NCI-H2081 (cell line): ENCODE measurements around the gene SFTPA2.
"Not testable (repeated sequence)": the region's sequence is repeated elsewhere in the genome, so short reads cannot be mapped to it uniquely, and the experiment has no call there.

Experiments used
- DNase-seq, 2 experiments: peaks; one replicate each; lab custom pipeline; 2025; lab: John Stamatoyannopoulos, UW

The SFTPA2 gene

DNA sequence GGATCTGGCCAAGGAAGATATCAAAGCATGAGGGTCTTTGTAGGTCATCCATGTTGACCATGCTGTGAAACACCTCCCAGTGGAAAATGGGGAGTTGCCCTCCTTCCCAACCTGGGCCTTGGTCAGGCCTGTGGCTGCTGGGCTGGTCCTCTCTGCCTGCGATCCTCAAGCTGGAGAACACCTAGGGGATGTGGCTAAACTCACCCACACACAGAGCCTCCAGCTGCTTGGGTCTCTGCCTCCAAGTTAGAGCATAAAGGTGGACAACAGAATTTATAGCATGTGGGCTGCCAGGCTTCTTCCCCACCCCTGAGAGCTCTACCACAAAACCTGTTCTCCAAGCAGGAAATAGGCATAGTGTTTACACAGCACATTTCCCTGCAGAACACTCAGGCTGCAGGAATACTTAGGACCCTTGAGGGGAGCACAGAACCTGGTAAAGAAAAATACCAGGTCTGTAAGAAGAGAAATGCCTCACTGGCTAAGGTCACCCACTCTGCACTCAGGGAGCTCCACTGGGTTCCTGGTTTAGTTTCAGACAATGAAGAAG is at the start of gene SFTPA2:
Gene SFTPA2, minus strand, starts transcription at position 248 of the 550 bp plus-strand sequence. CDS start 924 bp downstream, outside the sequence.
- no peak for DNase-seq

DNA sequence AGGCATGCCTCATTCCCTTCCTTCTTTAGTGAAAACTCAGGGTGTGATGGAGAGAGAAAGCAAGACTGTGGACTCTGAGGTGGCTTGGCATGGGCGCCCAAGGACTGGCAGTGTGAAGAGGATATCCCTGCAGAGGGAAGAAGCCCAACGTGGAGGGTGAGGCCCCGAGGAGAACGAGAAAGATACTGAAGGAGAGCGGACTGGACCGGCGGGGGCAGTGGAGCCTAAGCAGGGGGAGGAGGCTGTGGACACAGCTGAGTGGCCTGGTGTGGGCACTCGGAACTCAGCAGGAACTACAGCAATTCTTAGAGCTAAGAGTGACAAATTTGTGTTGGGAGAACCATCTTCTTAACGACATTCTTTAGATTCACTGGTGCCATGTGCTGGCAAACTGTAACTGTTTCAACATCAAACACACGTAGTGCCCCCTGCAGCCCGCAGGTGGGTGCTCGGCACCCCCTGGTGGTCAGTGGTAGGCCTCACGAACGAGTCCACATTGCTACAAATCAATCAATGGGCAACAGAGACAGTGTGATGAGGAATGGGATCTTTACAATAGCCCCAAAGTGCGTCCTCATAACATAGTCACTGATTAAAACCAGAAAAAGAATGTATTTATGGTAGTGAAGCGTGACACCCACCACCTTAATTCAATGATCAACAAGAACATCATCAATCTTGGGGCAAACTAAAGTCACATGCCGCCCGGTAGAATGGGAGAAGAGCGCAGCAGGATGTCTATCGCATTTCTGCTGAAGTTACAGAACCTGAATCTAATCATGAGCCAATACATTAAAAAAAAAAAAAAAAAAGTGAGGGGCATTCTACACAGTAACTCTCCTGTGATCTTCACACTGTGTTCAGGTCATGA is 48.5 kb upstream of the SFTPA2 start:
- peak in 1 of 2 experiments; percentile 17 for DNase-seq

DNA sequence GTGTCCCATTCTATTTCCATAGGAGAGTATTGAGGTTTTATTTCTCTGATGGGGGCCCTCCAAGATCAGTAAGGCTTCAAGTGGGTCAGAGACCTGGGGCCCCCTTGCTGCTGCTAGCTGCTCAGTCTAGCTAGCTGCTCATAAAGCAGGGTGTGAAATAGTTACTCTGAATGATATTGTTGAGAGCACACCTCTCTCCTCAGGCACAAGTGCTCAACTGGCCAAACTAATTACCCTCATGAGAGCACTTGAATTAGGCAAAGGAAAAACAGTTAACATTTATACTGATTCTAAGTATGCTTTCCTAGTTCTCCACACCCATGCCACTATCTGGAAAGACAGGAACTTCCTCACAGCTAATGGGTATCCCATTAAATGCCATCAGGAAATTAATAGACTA is 45.1 kb upstream of the SFTPA2 start:
- no peak for DNase-seq

DNA sequence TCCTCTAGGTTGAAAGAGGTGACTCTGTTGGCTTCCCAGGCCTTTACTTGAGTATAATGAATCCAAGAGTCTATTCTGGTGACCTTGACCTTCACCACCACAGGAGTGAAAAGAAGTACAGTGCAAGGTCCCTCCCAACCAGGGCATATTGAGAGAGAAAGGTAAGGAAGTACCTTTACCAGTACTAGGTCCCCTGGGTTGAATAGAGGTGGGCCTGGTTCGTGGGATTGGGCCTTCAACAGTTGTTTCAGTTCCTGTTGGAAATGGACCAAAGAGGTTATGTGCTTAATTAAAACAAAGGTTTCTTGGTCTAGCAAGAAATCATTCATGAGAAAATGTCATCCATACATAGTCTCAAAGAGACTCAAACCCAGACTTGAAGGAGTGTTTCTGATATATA is 44.1 kb upstream of the SFTPA2 start:
- DNase-seq: no peak

DNA sequence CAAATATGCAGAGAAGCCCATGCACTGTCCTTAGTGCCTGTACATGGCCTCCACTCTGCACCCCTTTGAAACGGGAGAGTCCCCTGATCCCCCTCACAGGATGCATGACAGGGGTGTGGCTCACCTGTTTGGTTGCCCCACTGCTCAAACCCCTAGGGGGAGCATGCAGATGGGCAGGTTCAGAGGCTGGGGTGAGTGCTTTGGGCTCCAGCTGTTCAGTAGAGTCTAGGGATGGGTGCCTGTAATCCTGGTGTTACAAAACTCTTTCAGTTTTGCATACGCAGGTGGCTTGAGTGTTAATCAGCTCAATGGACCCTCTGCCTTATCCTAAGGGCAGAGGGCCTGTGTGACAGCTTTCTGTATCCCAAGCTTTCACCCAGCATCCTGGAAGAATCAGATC is 42.7 kb upstream of the SFTPA2 start:
- DNase-seq: no peak

DNA sequence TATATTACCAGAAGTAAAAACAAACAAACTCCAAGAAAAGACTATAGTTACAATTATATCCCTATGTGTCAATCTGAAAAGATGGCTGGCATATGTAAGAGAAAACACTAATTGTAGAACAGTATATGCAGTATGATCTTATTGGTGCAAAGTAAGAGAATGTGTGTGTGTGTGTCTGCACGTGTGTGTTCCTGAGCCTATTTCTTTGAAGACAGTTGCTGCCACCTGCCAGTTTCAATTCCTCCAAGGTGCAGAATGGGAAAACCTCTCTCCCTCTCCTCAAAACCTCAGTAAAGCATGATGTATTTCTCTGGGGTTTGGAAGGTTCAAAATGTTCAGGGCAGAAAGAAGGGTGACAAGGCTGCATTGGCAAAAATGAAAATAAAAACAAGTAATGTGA is 41.7 kb upstream of the SFTPA2 start:
- DNase-seq: no peak

DNA sequence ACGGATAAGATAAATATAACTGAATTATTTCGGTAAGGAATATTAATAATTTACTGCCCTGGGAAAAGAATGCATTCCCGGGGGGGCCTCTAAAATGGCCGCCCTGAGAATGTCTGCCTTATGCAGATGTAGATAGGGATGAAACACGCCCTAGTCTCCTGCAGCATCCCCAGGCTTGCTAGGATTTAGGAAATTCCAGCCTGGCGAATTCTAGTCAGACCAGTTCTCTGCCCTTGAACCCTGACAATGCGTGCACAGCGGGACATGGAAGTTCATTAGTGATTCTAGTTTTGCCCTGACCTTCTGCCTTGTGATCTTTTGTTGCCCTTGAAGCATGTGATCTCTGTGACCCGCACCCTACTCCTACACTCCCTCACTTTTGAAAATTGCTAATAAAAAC is 39.4 kb upstream of the SFTPA2 start:
- DNase-seq: not testable (repeated sequence)

DNA sequence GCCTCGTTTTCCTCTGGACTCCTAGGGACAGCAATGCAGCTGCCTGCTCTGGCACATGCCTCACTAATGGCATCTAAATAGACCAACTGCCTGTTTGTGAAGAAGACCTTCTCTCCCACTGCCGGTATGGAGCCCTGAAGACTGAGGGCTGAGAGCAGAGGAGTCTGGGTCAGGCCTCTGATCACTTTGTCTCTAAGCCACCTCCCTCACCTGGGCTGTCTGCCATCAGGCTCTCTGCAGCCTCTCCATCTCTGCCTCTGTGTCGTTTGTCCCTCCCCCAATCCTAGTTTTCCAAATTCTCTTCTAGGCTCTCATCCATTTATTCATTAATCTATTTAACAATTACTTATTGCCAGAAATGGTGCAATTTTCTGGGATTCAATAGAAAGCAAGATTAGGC is 35.3 kb upstream of the SFTPA2 start:
- DNase-seq: no peak

DNA sequence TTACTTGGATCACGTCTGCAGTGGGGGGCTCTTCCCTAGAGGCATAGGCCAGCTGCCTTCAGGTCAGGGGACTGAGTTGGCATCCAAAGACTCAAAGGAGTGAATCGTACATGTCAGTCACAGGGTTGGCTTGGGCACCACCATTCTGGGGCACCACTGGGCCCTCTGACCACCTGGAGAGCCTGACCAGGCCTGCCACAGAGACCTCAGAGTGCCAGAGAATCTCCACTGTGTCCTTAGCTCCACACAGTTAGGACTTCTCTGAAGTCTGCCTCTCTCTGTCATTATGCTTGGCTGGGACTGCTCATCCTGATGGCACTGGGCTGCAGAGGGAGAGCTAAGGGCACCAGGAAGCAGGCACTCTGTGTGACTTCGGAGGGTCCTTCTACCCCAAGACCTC is 34.4 kb upstream of the SFTPA2 start:
- DNase-seq: not testable (repeated sequence)

DNA sequence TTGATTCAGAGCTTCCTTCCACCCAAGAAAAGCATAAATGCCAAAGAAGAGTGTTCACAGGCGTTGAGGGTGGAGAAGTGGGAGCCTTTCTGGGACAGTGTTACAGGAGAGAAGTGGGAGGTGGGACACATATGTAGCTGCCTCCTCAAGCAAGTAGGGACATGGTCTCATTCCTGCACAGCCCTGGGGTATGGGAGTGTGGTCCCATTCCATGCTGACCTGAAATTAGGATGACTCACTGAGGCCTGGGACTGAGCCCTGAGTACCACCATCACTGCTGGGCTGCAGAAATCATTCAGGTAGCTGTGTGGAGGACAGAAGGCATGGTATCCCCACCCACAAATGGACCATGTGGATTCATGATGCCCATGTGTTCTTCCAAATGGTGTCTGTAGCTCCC is 33.2 kb upstream of the SFTPA2 start:
- no peak for DNase-seq

DNA sequence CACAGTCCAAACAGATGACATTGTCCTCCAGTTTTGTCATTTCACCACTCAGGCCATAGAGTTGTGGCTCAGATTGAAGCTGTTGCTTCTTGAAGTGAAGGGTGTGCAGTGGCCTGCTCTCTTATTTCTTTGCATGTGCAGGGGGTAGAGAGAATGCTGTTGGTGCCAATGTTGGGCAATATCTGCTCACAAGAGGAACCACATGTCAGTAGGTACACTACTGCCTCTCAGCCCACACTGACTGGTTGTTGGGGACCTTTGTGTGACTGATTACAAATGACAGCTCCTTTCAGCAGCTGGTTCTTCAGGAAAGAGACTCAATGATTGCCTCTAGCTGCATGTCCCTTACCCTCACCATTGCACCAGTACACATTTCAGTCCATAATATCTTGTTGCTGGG is 28.6 kb upstream of the SFTPA2 start:
- DNase-seq: no peak

DNA sequence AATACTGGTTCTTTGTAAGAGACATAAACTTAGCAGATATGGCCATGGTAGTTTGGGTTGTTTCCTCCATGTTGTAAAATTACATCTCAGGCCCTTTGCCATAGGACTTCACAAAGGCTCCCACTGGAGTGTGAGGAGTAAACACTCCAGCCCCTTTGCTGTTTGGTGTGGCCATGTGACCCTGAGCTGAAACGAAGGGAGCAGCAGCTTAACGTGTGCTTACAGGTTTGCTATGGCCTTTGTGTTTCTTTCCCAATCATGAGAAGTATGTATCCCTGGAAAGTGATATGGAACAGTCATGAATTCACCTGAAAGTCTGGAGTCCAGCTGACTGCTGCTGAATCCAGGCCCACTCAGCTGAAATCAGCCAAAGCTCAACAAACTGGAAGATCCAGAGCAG is 26.7 kb upstream of the SFTPA2 start:
- DNase-seq: no peak

DNA sequence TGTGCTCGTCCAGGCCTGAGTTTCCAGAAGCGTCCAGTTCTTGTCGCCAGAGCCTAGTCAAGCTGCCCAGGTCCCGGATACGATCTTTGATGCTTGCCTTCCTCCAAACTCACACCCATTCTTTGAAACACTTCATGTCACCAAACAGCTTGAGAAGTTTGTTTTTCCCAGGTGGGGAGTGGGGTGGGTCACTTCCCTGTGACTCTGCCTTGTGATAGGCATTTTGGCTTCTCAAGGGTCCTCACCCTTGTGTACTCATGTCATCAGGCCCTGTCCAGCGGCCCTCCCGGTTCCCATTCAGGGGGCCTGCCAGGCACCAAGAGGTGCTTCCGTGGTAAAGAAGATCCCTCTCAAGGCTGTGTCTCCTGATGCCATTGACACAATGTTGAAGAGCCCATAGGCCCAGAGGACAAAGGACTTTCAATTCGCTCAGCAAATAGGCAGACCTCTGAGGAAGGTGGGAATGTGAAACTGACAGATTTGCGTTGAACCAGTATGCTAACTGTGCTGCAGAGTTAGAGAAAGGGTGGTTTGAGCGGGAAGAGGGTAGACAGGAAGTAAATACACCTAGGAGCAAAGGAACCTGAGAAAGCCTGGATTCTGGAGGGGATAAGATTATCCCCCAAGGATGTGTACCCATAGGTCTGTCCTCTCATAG is 25.8 kb upstream of the SFTPA2 start:
- DNase-seq: no peak

DNA sequence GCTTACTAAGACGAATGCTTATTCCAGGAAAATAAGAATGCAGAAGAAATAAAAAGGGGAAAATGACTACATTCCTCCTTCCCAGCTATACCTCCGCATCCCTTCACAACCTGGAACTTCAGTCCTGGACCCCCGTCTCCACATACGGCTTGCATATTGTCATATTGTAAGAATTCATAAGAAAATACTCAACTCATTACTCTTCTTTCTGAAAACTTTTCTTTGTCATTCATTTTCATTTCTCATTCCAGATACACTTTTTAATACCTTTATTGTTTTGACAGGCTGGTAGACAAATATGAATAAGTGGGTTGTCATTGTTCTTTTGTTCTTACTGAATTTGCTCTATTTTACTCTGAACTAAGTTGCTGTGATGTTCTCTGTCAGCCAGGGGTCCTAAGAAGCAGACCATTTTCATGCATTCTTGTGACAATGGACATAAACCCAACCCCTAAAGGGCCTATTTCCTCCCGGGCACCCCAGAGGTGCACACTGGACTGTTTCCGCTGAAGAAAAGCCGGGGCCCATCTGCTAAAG is 23.3 kb upstream of the SFTPA2 start:
- no peak for DNase-seq

DNA sequence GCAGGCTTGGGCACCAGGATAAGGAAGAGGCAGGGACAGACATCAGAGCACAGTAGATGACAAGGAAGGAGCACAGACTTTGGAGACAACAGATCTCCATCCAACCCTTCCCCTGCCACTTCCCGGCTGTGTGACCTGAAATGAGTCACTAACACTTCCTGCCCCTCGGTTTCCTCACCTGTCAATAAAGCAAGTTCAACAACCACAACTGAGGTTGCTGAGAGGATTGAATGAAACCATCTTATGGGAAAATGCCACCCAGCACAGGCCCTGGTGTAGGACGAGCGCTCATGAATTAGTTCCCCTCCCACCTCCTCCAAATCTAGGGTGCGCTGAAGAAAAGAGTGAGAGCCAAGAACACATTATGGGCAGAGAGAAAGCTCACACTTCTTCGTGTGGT is 22.7 kb upstream of the SFTPA2 start:
- not testable (repeated sequence) for DNase-seq

DNA sequence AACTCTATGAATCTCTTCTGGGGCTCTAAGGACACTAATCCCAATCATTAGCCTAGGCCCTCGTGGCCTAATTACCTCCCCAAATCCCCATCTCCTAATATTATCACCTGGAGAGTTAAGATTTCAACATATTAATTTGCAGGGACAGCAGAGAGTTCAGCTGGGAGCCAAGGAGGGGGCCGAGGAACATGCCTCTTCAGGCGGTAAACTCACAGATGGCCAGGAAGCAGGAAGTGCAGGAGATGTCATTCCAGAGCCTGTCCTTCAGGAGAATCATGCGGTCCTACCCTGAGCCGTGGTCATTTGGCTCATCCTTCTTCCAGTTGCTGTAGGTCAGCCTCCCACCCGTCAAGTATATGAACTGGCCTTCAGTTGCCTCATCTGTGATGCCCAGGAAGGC is 21.9 kb upstream of the SFTPA2 start:
- no peak for DNase-seq

DNA sequence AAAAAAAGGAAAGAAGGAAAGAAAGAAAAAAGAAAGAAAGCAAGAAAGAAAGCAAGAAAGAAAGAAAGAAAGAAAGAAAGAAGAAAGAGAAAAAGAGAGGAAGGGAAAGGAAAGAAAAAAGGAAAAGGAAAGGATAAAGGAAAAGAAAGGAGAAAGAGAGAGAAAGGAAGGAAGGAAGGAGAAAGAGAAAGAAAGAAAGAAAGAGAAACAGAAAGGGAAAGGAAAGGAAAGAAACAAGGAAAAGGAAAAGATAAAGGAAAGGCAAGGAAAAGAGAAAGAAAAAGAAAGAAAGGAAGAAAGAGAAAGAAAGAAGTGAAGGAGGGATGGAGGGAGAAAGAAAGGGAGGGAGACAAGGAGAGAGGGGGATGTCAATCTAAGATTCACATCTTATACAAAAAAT is 20.8 kb upstream of the SFTPA2 start:
- DNase-seq: no peak

DNA sequence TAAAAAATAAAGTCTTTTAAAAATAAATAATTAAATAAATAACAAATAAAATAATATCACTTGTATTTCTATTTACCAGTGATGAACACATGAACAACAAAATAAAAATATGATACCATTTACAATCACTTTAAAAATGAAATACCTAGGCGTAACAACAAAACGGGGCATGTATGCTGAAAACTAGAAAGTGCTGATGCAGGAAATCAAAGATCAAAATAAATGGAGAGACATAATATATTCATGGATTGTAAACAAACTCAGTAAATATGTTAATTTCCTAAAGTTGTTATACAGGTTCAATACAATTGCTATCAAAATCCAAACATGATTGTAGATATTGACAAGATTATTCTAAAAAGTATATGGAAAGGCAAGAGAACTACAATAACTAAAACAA is 19.2 kb upstream of the SFTPA2 start:
- no peak for DNase-seq

DNA sequence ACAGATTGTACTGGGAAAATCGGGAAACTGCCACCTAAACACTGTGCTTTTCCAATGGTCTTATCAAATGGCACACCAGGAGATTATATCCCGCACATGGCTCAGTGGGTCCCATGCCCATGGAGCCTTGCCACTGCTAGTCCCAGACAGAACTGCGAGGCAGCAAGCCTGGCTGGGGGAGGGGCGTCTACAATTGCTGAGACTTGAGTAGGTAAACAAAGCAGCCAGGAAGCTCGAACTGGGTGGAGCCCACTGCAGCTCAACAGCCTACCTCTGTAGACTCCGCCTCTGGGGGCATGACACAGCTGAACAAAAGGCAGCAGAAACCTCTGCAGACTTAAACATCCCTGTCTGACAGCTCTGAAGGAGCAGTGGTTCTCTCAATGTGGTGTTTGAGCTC is 10.4 kb upstream of the SFTPA2 start:
- not testable (repeated sequence) for DNase-seq

DNA sequence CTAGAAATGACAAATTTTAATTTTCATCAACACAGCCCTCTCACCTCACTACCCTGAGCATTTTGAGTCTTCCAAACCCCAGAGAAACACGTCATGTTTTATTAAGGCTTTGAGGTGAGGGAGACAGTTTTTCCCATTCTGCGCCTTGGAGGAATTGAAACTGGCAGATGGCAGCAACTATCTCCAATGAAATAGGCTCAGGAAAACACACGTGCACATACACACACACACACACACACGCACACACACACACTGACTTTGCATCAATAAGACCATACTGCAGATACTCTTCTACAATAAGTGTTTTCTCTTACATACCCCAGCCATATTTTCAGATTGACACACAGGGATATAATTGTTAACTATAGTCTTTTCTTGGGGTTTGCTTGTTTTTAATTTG is 3.2 kb upstream of the SFTPA2 start:
- no peak for DNase-seq

DNA sequence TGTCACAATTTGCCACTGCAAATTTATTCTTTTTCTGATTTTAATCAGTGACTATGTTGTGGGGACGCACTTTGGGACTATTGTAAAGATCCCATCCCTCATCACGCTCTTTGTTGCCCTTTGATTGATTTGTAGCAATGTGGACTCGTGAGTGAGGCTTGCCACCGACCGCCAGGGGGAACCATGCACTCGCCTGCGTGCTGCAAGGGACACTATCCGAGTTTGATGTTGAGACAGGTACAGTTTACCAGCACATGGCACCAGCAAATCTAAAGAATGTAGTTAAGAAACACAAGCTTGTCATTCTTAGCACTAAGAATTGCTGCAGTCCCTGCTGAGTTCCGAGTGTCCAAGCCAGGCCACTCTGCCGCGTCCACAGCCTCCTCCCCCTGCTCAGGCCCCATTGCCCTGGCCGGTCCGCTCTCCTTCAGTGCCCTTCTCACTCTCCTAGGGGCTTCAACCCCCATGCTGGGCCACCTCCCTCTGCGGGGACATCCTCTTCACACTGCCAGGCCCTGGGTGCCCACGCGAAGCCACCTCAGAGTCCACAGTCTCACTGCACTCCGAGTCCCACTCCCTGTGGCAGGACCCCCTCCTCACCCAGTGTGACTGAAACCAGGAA is 2.0 kb upstream of the SFTPA2 start:
- DNase-seq: peak; percentile 28 to 41

DNA sequence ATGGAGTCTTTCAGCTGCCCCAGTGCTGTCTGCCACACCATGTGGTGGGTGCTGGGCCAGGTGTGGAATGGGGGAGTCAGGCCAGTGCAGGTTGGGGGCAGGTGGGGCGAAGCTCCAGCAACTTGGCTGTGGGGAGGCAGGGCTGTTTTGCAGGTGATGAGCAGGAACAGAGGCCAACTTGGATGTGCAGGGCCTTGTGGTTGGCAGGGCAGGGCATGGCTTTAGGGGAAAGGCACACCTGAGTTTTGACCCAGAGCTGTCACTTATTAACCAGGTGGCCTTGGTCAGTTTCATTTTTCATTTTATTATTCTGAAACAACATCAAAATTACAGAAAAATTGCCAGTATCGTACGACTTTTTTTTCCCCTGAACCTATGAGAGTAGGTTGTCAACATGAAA is 1.1 kb upstream of the SFTPA2 start:
- no peak for DNase-seq

DNA sequence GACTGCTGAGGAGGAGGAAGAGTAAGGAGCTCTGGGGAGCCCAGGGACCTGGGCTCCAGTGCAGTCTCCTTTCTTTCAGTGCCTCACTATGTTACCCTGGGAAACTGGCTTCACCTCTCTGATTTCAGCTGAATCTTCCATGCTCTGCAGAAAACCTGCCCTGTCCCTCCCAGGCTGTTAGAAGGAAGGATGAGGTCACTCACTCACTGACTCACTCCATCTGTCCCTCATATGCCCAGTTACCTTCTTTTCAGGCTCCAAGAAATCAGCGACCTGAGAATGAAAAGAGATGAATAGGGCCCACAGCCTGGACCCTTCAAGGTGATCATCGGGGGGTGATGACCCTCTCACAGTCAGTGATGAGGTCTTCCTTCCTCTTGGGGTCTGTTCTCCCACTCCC is 481 bp downstream of the SFTPA2 start:
- no peak for DNase-seq
